NCI-H2227 (cell line): ENCODE measurements around the gene ZNF79.

Source experiments
- DNase-seq: peaks from one replicate; lab custom pipeline; 2025; ENCODE audit not compliant: unreplicated experiment; lab: John Stamatoyannopoulos, UW

ZNF79 gene

GRCh38 chr9:127423934-127424675 lies at the start of gene ZNF79:
Gene ZNF79, plus strand, starts transcription at chr9:127424382. Its CDS starts 406 bp downstream, at chr9:127424788.
- peak; percentile 88 for DNase-seq

- DNase-seq: no peak
Measured at GRCh38 chr9:127380479-127380878, 43.7 kb upstream of the ZNF79 start.

- DNase-seq: no peak
Measured at GRCh38 chr9:127382541-127382940, 41.6 kb upstream of the ZNF79 start.

GRCh38 chr9:127384016-127384730 lies 40.0 kb upstream of the ZNF79 start:
- DNase-seq: no peak

GRCh38 chr9:127384901-127385300 lies 39.3 kb upstream of the ZNF79 start:
- DNase-seq: no peak

- no peak for DNase-seq
Measured at GRCh38 chr9:127386249-127386648, 37.9 kb upstream of the ZNF79 start.

- no peak for DNase-seq
Measured at GRCh38 chr9:127386981-127387380, 37.2 kb upstream of the ZNF79 start.

GRCh38 chr9:127388037-127388855 lies 35.9 kb upstream of the ZNF79 start:
- DNase-seq: no peak

GRCh38 chr9:127388856-127389238 lies 35.3 kb upstream of the ZNF79 start:
- DNase-seq: no peak

- no peak for DNase-seq
Measured at GRCh38 chr9:127389381-127390247, 34.6 kb upstream of the ZNF79 start.

- no peak for DNase-seq
Measured at GRCh38 chr9:127390248-127390545, 34.0 kb upstream of the ZNF79 start.

- no peak for DNase-seq
Measured at GRCh38 chr9:127390563-127390962, 33.6 kb upstream of the ZNF79 start.

- no peak for DNase-seq
Measured at GRCh38 chr9:127392166-127392565, 32.0 kb upstream of the ZNF79 start.

GRCh38 chr9:127392976-127393375 lies 31.2 kb upstream of the ZNF79 start:
- DNase-seq: no peak

GRCh38 chr9:127393645-127394044 lies 30.5 kb upstream of the ZNF79 start:
- no peak for DNase-seq

- DNase-seq: no peak
Measured at GRCh38 chr9:127395497-127396252, 28.5 kb upstream of the ZNF79 start.

- DNase-seq: no peak
Measured at GRCh38 chr9:127396253-127396807, 27.9 kb upstream of the ZNF79 start.

GRCh38 chr9:127396808-127397645 lies 27.2 kb upstream of the ZNF79 start, which contains the start of gene SLC2A8:
Gene SLC2A8, plus strand, starts transcription at chr9:127397169. Its CDS starts 62 bp downstream, at chr9:127397231.
- peak; percentile 98 for DNase-seq
